HG02678 (cell line): ENCODE measurements around the gene STEAP2.
"Not testable (repeated sequence)": the region's sequence is repeated elsewhere in the genome, so short reads cannot be mapped to it uniquely, and the experiment has no call there.

Source experiments
- ATAC-seq: cut with Tn5 transposase; IDR thresholded peaks from one replicate; pipeline ENCODE4 v1.9.1; 2021; ENCODE audit warnings: mild to moderate bottlenecking, moderate library complexity; ENCODE audit not compliant: unreplicated experiment

STEAP2 gene

GRCh38 chr7:90211391-90212148 lies at the start of gene STEAP2:
Gene STEAP2 (plus strand): TSS chr7:90211740. CDS start chr7:90225083, 13,343 bp downstream.
- ATAC-seq: peak; percentile 94

- no peak for ATAC-seq
These were observed 48.0 kb upstream of the STEAP2 start for GRCh38 chr7:90163534-90163933.

DNA sequence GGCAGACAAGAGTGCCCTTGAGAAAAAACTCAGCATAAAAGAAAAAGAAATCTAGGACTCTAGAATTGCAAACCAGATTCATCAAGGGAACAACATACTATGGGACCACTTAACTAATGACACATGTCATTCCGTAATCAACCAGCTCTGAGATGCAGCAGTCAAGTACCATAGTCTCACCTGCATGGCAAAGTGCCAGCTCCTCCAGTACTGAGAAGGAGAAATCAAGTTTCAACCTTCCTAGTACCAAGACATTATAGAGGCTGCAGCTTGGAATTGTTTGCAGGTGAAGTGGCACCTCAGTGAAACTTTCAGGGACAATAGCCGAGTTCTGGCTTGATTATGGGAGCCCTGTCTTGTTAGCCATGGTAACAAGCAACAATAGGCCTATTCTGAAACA lies 45.8 kb upstream of the STEAP2 start:
- ATAC-seq: no peak

DNA sequence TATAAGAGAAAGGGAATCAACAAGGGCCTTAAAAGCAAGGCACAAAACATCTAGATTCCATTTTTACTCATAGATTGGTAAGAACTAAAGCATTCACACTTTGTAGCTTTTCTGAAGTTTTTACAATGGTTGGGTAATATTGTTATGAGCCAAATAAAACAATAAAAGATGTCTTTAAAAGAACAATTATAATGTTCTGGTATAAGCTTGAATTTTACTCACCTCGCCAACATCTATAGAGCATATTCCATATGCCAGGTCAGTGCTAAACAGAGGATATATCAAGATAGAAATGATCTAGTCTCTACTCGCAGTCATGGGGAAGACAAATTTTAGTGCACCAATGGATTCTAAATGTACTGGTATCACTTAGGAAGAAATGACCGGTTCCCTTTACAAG lies 45.4 kb upstream of the STEAP2 start:
- ATAC-seq: no peak

- ATAC-seq: no peak
These were observed 44.2 kb upstream of the STEAP2 start for GRCh38 chr7:90167361-90167760.

DNA sequence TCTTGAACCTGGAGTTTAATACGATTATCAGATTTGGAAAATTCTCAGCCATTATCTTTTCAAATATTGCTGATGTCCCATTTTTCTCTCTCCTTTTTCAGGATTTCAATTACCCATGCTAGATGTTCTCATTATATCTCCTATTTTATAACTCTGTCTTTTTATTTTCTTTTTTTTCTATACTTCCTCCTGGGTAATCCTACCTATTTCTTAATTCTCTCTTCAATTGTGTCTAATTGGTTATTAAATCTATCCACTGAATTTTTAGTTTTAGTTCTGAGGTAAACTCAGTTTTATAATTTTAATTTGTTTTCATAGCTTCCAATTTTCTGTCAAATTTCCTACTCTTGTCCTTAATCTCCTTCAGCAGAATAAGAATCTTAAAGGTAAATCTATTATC lies 41.6 kb upstream of the STEAP2 start:
- no peak for ATAC-seq

DNA sequence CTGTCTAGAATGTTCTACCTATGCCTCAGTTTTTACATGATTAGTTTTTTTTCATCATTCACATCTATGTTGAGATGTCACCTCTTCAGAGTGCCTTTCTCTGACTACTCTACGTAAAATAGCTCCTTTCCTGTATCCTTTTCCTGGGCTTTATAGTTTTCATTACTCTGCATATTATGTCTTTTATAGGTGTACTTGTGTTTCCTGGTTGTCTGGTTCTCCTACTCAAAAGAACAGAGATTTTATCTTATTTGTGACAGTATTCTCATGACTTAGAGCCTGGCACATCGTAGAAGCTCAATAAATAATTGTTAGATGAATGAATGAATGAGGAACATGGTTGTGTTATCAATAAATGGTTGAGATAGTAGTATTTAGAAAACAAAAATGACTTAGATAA lies 39.4 kb upstream of the STEAP2 start:
- no peak for ATAC-seq

DNA sequence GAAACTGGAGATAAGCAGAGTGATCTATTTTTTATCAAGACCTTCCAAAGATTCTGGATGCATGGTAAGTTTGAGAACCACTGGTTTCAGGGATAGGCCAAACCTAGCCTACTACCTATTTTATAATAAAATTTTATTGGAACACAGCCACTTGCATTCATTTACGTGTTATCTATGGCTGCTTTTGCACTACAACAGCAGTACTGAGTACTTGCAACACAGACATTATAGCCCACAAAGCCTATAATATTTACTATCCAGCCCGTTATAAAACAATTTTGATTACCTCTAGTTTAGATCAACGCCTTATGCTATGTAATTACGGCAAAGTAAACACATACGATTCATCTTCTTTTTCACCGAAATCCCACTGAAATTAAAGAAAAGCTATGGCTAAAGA lies 38.9 kb upstream of the STEAP2 start:
- no peak for ATAC-seq

DNA sequence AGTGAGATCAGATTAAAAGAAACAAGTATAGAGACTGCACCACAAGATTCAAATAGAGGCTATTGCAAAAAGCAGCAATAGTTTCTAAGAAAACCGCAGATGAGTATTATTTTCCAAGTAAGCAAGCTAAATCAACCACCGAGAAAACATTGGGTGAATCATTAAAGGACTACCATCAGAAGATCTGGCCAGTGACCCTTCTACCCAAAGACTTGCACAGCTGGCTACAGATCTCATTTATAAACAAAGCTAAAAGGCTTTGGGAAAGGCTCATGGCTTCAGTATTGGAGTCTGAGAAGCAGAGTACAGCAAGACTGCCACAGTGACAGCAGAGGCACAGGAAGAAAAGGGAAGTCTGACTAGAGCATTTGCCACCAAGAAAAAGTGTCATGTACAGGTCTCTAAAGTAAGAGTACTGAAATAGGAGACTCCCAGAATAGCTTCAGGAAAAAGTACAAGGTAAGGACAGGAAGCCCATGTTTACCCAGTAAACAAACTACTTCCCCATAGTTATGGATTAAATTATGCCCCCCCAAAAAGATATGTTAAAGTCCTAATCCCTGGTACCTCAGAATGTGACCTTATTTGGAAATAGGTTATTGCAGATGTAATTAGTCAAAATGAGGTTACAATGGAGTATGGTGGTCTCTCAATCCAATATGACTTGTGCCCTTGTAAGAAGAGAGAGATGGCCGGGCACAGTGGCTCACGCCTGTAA lies 38.3 kb upstream of the STEAP2 start:
- ATAC-seq: peak; percentile 97

DNA sequence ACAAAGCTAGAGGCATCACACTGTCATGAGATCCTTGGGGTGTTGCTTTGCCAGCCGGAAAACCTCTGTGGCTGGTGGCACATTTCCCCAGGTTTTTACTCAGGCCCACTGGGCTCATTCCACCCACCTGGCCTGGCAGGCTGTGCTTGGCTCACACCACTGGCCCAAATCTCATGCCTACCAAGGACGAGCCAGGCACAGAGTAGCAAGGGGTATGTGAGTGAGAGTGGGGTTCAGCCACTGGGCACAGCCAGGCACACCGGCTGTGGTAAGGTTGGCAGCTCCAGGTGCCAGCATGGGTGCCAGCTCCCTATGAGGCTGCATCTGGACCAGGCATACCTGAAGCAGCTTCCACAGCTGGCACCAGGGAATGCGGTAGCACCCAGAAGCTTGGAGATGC lies 35.9 kb upstream of the STEAP2 start:
- ATAC-seq: no peak

GRCh38 chr7:90176195-90176594 lies 35.3 kb upstream of the STEAP2 start:
- no peak for ATAC-seq

DNA sequence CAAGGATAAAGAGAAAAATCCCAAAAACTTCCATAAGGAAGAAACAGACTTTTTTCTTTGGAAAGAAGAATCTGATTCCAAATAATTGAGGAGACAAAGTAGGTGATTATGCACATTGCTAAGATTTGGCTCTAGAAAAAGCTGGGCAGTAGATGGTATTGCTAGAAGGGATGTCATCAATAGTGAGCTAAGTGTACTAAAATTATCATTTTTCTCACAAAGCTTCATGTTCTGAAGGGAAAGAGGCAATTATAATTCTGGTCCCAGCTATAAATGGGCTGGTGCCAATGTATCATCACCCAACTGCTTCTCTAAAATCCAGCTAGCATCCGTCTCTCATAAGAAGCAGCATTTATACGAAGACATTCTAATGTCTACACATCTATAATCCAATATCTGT lies 33.4 kb upstream of the STEAP2 start:
- no peak for ATAC-seq

GRCh38 chr7:90178679-90179278 lies 32.8 kb upstream of the STEAP2 start:
- ATAC-seq: peak; percentile 95

- ATAC-seq: peak; percentile 35
These were observed 31.4 kb upstream of the STEAP2 start for GRCh38 chr7:90180011-90180585.

DNA sequence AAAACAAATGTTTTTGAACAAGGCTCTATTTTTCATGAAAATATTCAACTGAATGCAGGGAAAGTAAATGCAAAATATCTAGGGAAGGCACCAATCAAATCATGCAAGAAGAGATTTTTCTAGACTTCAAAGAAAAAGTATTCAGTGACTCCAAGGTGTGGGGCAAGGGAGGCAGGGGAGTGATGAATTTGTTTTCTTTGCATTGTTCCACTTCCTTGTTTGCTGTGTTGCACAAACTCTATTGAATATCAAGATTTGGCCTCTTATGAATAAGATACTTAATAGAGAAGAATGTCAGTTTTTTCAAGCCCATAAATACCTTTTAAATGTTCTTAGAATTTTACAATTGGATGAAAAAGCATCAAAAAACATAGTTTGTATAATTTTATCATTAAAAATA lies 30.9 kb upstream of the STEAP2 start:
- no peak for ATAC-seq

GRCh38 chr7:90181485-90181884 lies 30.1 kb upstream of the STEAP2 start:
- no peak for ATAC-seq

DNA sequence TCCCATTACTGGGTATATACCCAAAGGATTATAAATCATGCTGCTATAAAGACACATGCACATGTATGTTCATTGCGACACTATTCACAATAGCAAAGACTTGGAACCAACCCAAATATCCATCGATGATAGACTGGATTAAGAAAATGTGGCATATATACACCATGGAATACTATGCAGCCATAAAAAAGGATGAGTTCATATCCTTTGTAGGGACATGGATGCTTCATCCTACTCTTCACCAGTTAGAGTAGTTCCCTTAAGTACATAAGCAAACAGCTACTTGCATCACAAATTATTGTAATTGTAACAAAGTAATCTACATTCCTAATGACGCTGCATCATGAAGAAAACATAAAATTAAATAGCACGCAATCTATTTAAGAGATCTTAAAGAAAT lies 25.2 kb upstream of the STEAP2 start:
- not testable (repeated sequence) for ATAC-seq

- ATAC-seq: no peak
These were observed 24.0 kb upstream of the STEAP2 start for GRCh38 chr7:90187507-90188050.

DNA sequence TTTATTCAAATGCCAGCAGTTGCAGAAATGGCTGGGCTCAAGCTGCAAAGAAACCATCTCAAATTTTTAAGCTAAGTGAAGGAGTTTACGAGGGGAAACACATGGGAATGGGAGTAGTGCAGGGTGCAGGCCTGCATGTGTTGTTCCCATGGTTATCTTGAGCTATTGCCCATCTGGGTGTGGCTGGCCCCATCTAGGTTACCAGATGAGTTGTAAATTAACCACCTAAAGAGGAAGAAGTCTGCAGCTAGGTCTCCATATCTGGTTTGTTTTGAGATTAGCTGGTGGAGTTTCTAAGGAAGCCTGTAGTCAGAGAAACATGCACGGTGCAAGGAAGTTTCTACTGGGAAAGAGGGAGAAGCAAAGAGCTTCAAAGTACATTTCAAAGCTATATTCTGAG lies 23.3 kb upstream of the STEAP2 start:
- ATAC-seq: peak; percentile 86

- no peak for ATAC-seq
These were observed 20.5 kb upstream of the STEAP2 start for GRCh38 chr7:90190995-90191394.

- no peak for ATAC-seq
These were observed 19.9 kb upstream of the STEAP2 start for GRCh38 chr7:90191648-90192047.
